ENCODE measurements around the gene NUMB.

NUMB gene

GRCh38 chr14:73241481-73242165, 216.7 kb downstream of the NUMB start:
- DNase-seq, result no peak

GRCh38 chr14:73240816-73241480, 217.4 kb downstream of the NUMB start:
- DNase-seq, result no peak

GRCh38 chr14:73239393-73240241, 218.7 kb downstream of the NUMB start:
- no peak for DNase-seq

GRCh38 chr14:73238941-73239340, 219.4 kb downstream of the NUMB start:
- DNase-seq, result no peak

- DNase-seq, result no peak
Measured at GRCh38 chr14:73238424-73238852, 219.9 kb downstream of the NUMB start.

- DNase-seq, result no peak
Measured at GRCh38 chr14:73237786-73238423, 220.4 kb downstream of the NUMB start.

- peak; percentile 38 for DNase-seq
Measured at GRCh38 chr14:73237219-73237785, 221.0 kb downstream of the NUMB start, which contains the start of gene PAPLN. TSS of gene PAPLN (plus strand) at chr14:73237506. CDS start at chr14:73239779, 2,273 bp downstream.

GRCh38 chr14:73236752-73237218, 221.6 kb downstream of the NUMB start:
- no peak for DNase-seq

GRCh38 chr14:73236157-73236556, 222.2 kb downstream of the NUMB start:
- no peak for DNase-seq

- peak; percentile 87 for DNase-seq
Measured at GRCh38 chr14:73235531-73236155, 222.7 kb downstream of the NUMB start.

- no peak for DNase-seq
Measured at GRCh38 chr14:73234586-73235394, 223.6 kb downstream of the NUMB start.

- DNase-seq, result no peak
Measured at GRCh38 chr14:73234029-73234428, 224.3 kb downstream of the NUMB start.

- DNase-seq, result no peak
Measured at GRCh38 chr14:73233564-73233963, 224.8 kb downstream of the NUMB start.

GRCh38 chr14:73232984-73233383, 225.4 kb downstream of the NUMB start:
- no peak for DNase-seq

- no peak for DNase-seq
Measured at GRCh38 chr14:73231981-73232851, 226.1 kb downstream of the NUMB start.

GRCh38 chr14:73230051-73230450, 228.3 kb downstream of the NUMB start:
- DNase-seq, result no peak

GRCh38 chr14:73227812-73228781, 230.2 kb downstream of the NUMB start:
- peak; percentile 63 for DNase-seq

GRCh38 chr14:73225496-73225895, 232.8 kb downstream of the NUMB start:
- no peak for DNase-seq
